Fibroblast of villous mesenchyme (primary cell): Measurements from ENCODE around the gene SMARCA4. TPM values are rescaled to one million over a fixed set of nuclear protein-coding genes. Genes with fewer than 3 reads are reported as not detected.

ENCODE experiments used
- DNase-seq: peaks from one replicate; pipeline ENCODE4 v3.0.0-alpha.2; 2010; ENCODE audit warnings: low read depth
- H3K4me3 ChIP-seq: 2 replicates; pipeline ENCODE4 v1.5.1; 2011; ENCODE audit warnings: low read depth, mild to moderate bottlenecking, low read length
- total RNA-seq: library from RNA; depleted of rRNA; stranded (reverse); fragments of >200 nt; gene quantifications from 2 replicates; pipeline ENCODE4 v1.2.3, GENCODE V29; 2012
- TF ChIP-seq, protein P1 (sequence below): IDR thresholded peaks from 2 replicates; pipeline ENCODE4 v1.5.1; 2012; ENCODE audit warnings: low read depth, mild to moderate bottlenecking, low read length; ENCODE audit not compliant: insufficient read depth

SMARCA4 gene
- total RNA-seq, 1 donor = 96.7 TPM

DNA sequence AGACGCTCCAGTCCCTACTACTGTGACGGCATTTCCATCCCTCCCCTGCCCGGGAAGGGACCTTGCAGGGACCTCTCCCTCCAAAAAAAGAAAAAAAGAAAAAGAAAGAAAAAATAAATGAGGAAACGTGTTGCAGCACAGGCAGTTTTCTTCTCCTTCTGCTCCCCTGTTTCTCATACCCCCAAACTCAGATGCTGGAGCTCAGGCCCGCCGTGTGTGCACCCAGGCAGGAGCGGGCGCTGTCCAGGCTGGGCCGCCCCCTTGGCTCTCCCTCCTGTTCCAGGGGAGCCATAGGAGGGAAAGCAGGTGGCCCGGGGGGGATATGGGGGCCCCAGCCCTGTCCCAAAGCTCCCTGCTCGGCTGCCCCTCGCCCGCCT lies 38.2 kb upstream of the SMARCA4 start:
- no peak for DNase-seq

DNA sequence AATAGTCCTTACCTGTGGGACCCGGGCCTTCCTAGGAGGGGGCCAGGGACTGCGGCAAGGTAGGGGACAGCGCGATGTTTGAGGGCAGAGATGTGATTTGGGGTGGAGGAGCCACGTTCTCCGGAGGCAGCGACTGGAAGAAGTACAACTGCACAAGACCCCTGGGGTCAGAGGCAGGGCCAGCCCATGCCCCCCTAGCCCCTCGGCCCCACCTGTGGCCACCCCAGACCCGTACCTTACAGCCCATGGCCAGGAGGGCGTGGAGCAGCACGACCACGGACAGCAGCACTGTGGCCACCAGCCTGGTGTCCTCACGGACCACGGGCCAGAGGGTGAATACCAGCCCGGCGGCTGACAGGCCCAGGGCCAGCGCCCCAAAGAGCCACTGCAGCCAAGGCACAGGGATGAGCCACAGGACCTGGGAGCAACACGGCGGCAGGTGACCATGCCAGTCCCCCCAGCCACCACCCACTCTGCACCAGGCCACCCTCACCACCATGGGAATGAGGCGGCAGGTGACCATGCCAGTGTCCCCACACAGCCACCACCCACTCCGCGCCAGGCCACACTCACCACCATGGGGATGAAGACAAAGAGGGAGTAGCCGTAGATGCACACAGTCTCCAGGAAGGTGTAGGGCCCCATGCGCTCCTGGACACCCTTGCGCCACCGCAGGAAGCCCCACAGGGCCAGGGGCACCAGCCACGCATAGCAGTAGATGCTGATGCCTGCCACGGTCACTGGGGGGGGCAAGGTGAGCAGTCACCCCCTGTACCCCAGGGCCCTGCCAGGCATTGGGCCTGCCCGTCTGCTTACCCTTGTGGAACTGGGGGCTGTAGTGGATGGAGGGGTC lies 37.3 kb upstream of the SMARCA4 start:
- H3K4me3 ChIP-seq = no peak overlapping the region
- no peak for DNase-seq
- TF ChIP-seq, protein P1, sequence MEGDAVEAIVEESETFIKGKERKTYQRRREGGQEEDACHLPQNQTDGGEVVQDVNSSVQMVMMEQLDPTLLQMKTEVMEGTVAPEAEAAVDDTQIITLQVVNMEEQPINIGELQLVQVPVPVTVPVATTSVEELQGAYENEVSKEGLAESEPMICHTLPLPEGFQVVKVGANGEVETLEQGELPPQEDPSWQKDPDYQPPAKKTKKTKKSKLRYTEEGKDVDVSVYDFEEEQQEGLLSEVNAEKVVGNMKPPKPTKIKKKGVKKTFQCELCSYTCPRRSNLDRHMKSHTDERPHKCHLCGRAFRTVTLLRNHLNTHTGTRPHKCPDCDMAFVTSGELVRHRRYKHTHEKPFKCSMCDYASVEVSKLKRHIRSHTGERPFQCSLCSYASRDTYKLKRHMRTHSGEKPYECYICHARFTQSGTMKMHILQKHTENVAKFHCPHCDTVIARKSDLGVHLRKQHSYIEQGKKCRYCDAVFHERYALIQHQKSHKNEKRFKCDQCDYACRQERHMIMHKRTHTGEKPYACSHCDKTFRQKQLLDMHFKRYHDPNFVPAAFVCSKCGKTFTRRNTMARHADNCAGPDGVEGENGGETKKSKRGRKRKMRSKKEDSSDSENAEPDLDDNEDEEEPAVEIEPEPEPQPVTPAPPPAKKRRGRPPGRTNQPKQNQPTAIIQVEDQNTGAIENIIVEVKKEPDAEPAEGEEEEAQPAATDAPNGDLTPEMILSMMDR = no peak

More for the DNA sequence above, 38.2 kb upstream of the SMARCA4 start:
- TF ChIP-seq, protein P1 = no peak
- no peak overlapping the region for H3K4me3 ChIP-seq

DNA sequence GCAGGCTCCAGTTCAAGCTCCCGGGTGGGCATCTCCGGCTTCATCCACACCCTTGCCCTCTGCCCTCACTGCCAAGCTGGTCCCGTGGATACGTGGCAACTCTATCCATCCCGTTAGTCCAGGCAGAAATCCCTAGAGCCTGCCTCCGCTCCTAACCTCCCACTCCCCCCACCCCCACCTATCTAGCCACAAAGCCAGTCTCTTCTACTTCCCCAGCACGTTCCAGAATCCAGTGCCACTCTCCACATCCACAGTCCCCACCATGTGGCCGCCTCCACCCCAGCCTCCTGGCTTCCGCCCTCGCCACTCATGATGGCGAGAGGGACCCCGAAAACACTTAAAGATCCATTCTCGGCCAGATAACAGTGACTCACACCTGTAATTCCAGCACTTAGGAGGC lies 36.2 kb upstream of the SMARCA4 start:
- TF ChIP-seq, protein P1 = no peak
- H3K4me3 ChIP-seq = no peak overlapping the region
- no peak for DNase-seq

DNA sequence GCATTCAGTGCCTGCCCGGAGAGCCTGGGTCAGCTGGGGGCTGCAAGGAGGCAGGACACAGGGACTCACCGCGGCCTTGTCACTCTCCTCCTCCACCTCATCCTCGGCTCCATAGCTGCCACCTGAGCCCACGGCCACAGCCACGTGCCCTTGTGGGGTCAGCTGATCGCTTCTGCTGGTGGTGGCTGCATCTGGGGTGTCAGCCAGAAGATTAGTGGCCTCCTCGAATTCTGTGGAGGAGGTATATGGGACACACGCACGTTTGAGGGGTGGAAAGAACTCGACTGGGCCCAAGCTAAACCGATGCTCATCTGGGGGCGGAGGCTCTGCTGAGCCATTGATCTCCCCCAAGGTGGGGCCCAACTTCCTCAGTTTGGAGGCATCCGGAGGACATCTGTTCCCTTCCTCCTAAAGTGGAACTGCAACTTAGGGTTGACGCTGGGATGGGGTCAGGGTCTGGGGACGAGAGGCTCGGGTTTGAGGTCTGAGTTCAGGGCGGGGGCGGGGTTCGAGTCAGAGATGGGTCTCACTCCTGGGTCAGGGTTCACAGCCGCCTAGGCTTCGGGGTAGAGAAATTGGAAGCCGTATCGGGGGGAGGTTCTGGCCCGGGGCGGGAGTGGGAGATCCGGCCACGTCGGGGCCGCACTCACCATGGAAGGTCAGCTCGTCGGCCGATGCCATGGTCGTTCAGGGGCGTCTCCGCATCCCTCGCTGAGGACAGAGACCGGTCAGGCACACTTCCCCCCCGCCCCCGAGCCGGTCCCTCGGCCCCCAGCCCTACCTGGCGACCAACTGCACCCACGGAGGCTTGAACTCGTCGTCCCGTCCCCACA lies 32.9 kb upstream of the SMARCA4 start:
- TF ChIP-seq, protein P1 = no peak
- H3K4me3 ChIP-seq = peak overlapping the region; percentile 91
- no peak for DNase-seq

DNA sequence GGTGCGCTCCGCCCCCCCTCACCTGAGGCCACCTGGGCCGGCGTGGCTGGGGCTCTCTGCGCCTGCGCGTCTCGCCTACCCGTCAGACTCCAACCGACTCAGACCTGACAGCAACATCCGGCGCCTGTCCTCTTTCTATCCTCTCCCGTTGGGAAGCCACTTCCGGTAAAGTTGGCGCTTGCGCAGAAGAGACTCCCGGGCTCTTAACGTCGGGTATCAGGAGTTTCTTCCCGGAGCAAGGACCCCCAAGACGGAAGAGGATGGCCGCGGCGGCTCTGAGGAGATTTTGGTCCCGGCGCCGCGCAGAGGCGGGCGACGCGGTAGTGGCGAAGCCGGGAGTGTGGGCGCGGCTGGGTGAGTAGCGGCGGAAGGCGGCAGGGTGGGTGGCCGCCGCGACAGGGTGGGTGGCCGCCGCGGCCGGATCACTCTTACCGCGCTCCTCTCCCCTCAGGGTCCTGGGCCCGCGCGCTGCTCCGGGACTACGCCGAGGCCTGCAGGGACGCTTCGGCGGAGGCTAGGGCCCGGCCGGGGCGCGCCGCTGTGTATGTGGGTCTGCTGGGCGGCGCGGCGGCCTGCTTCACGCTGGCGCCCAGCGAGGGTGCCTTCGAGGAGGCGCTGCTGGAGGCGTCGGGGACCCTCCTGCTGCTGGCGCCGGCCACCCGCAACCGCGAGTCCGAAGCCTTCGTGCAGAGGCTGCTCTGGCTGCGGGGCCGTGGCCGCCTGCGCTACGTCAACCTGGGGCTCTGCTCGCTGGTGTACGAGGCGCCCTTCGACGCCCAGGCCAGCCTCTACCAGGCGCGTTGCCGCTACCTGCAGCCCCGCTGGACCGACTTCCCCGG lies 32.0 kb upstream of the SMARCA4 start, which contains the start of the genes TIMM29 and YIPF2:
TIMM29 (plus strand) TSS at position 249 of the 839 bp plus-strand sequence; CDS start at position 261, 12 bp downstream.
YIPF2 (minus strand) TSS at position 77 of the 839 bp plus-strand sequence. CDS start 229 bp downstream, outside the sequence.
- peak within 1 kb of the TSS; percentile 91 for H3K4me3 ChIP-seq
- DNase-seq = peak; percentile 99
- TF ChIP-seq, protein P1 = no peak

DNA sequence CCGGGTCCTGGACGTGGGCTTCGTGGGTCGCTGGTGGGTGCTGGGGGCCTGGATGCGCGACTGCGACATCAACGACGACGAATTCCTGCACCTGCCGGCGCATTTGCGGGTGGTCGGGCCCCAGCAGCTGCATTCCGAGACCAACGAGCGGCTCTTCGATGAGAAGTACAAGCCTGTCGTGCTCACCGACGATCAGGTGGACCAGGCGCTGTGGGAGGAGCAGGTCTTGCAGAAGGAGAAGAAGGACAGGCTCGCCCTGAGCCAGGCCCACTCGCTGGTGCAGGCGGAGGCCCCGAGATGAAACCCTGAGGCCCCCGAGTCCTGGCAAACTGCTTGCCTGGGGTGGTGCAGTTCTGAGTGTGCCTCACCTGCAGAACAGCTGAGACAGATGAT lies 31.4 kb upstream of the SMARCA4 start:
- DNase-seq = no peak
- H3K4me3 ChIP-seq = peak overlapping the region; percentile 91
- TF ChIP-seq, protein P1 = no peak
